C4-2B (cell line): ENCODE results near the gene BRD7.

Experiments used
- ZFX ChIP-seq: fragments of 450-650 bp; IDR thresholded peaks from 2 replicates; pipeline ENCODE4 v1.6.1; 2017
- TF ChIP-seq, protein P1 (sequence below): fragments of 450-650 bp; conservative IDR thresholded peaks from 2 replicates; pipeline ENCODE4 v1.5.1; 2017; ENCODE audit warnings: mild to moderate bottlenecking

DNA sequence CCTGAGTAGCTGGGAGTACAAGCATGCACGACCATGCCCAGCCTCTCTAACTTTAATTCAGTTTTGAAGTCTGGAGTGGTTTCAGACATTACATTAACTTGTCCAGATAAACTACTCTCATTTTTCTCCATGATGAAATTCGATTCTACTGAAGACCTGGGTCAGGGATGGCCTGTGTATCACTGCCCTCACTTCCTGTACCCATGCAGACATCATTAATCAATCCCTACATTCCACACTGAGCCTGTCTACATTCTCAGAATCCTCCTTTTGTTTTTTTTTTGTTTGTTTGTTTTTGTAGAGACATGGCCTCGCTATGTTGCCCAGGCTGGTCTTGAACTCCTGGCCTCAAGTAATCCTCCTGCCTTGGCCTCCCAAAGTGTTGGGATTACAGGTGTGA lies 79.9 kb downstream of the BRD7 start:
- TF ChIP-seq, protein P1, sequence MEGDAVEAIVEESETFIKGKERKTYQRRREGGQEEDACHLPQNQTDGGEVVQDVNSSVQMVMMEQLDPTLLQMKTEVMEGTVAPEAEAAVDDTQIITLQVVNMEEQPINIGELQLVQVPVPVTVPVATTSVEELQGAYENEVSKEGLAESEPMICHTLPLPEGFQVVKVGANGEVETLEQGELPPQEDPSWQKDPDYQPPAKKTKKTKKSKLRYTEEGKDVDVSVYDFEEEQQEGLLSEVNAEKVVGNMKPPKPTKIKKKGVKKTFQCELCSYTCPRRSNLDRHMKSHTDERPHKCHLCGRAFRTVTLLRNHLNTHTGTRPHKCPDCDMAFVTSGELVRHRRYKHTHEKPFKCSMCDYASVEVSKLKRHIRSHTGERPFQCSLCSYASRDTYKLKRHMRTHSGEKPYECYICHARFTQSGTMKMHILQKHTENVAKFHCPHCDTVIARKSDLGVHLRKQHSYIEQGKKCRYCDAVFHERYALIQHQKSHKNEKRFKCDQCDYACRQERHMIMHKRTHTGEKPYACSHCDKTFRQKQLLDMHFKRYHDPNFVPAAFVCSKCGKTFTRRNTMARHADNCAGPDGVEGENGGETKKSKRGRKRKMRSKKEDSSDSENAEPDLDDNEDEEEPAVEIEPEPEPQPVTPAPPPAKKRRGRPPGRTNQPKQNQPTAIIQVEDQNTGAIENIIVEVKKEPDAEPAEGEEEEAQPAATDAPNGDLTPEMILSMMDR = no peak
- TF ChIP-seq ZFX = no peak
